HG03175 (cell line): ENCODE data around the gene NAT9.

Experiments
- ATAC-seq: cut with Tn5 transposase; IDR thresholded peaks from one replicate; pipeline ENCODE4 v1.9.1; 2021; ENCODE audit warnings: mild to moderate bottlenecking, moderate library complexity; ENCODE audit not compliant: unreplicated experiment

Gene NAT9

DNA sequence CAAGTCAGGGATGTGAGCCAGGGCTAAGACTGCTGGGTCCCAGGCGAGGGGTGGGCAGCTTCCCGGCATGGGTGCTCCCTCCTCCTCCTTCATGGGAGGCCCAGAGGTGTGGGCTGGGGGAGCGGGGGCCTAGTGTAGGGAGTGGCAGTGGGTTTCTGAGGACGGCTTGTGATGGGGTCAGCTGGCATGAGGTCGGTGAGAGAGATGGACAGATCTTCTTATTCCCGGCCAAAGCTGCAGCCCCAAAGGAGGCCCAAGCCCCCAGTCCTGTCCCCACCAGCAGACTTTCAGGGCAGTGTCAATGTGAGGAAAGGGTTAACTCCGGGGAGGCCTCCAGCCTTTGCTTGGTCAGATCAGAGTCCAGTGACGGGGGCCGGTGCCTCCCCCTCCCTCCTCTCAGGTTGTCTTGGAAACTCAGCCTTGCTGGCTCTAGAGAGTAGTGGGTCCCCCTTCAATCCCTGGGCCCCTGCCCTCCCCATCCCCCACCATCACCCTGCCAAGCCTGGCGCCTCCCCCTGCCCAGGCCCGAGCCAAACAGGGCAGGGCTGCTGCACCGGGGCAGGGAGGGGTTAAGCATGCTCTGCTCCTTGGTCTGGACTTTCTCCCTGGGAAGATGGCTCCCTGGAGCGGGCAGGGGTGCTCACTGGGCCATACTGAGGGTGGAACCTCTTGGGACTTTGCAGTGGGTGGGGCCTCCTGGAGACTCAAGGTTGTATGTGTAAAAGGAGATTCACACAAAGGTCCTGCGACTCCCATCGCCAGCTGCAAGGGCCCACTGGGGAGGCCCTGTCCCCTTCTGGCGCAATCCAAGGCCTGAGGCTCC is 12.4 kb downstream of the NAT9 start:
- no peak for ATAC-seq

- ATAC-seq, result no peak
Measured at GRCh38 chr17:74761931-74762330, 14.2 kb downstream of the NAT9 start.

DNA sequence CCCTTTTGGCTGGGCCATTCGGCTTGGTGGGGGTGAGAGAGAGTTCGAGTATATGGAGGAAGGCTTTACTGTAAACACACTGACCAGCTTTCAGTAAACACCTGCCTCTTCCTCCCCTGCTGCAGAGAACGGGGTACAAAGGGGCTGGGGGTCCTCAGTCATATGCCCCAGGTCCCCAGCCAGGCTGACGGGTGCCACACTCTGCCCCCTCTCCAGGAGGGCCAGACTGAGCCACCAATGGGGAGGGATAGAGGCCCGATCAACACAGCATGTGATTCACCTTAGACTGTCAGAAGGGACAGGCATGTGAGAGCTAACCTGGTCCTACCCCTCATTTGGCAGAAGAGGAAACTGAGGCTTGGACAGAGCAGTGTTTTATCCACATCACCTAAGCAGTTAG is 14.7 kb downstream of the NAT9 start:
- ATAC-seq, result no peak

DNA sequence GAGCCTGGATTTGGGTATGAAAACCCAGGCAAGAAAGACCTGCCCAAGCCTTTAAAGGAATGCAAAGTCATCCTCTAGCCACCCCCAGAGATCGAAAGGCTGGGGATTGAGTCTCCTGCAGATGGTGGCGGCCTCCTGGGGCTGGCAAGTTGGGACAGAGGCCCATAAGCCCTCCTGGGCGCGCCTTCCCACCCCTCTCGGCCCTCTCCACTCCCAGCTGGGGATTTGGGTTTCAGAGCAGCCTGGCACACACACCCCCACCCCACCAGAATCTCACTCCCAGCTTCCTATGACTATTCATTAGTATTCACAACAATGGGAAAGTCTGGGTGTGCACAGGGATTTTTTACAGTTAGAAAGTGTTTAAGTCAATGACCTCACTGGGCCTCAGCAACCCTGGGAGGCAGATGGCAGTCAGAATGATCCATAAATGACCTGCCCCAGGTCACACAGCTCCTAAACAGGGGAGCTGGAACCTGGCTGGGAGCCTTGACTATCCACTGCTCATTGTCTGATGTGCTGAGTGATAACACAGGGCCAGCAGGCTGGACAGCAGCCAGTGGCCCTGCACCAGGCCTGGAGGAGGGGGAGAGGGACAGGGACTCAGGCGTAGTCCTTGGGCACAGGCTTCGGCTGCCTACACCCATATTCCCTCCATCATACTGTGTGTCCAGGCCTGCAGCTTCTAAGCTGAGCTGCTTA is 15.6 kb downstream of the NAT9 start:
- no peak for ATAC-seq

DNA sequence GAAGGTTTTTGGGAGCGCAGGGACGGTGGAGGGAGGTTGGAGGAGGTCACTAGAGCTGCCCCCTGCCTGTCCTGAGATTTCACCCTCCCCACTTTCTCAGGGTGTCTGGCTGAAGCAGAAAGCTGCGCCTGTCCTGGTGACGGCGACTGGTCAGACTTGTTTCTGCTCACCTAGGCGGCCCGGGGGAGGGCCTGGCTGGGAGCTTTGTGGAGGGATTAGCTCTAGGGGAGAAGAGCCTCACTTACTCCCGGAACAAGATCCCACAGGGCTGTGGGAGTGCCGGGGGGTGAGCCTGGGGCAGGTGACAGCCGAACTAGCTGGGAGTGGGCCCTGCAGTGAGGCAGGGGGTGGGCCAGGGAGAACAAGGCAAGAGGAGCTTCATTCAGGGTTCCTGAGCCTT is 16.2 kb downstream of the NAT9 start:
- no peak for ATAC-seq

DNA sequence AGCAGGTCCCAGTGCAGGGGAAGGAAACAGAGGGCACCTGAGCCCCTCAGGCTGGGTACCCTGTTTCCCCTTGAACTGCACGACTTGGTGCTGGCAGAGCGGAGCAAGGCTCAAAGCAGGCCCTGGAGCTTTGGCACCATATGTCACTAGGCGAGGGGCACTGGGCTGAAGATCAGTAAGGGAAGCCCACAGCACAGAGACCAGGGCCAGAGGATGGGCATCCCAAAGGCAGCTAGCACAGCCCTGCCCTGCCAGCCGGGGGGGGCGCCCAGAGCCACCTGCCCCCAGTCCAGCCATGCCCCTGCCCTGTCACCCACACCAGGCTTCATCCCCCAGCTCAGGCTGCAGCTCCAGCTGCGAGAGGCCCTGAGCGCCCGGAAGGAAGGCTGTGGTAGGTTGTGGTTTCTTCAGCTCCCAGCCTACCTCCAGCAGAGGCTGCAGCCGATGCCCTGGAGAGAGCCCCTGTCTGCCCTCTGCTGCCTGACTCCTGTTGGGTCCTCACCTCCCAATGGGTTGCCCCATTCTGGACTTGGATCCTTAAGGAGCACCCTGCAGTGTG is 16.8 kb downstream of the NAT9 start:
- peak; percentile 58 for ATAC-seq

GRCh38 chr17:74758848-74759168 is 17.3 kb downstream of the NAT9 start:
- no peak for ATAC-seq

GRCh38 chr17:74757931-74758847 is 18.0 kb downstream of the NAT9 start:
- no peak for ATAC-seq

GRCh38 chr17:74757502-74757901 is 18.6 kb downstream of the NAT9 start:
- no peak for ATAC-seq

- ATAC-seq, result no peak
Measured at GRCh38 chr17:74756891-74757290, 19.3 kb downstream of the NAT9 start.

DNA sequence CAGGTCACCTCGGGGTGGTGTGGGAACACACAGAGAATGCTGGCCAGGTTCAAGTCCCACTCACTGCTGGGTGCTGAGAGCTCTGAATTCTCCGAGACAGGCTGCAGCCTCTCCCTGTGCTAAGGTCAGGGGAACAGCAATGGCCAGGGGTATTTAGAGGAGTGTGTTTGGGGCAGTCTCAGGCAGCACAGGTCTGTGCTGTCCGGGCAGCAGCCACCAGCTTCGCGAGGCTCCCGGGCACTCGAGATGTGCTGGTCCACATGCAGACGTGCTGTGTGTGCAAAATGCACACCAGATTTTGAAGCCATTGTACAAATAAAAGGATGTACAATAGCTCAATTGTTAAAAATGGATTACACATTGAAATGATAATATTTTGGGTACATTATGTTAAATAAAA is 20.6 kb downstream of the NAT9 start:
- ATAC-seq, result no peak

DNA sequence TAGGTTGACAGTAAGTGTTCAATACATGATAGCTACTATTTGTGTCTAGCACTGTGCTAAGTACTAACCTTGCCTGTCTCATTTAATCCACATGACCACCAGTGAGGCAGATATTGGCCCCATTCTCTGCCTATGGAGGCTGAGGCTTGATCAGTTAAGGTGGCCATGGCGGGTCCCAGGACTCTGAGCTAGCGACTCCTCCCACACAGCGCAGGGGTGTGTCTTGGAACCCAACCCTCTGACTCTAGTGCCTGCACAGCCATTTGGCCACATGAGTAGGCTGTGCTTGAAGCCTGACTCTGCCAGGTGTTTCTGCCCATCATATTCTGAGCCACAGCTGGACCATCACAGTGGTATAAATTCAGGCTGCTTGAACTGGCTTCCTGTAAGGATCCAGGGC is 21.3 kb downstream of the NAT9 start:
- no peak for ATAC-seq

GRCh38 chr17:74752822-74753401 is 23.2 kb downstream of the NAT9 start:
- ATAC-seq, result no peak

DNA sequence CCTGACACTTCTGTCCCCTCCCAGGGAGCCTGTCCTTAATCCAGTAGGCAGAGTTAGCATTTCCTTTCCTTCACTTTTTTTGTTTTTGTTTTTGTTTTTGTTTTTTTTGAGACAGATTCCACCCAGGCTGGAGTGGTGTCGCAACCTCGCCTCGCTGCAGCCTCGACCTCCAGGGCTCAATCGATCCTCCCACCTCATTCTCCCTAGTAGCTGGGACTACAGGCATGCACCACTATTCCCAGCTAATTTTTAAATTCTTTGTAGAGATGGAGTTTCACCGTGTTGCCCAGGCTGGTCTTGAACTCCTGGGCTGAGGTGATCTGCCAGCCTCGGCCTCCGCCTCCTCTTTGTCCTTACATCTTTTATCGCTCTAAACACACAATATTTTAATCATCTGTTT is 23.7 kb downstream of the NAT9 start:
- no peak for ATAC-seq

- ATAC-seq, result no peak
Measured at GRCh38 chr17:74750327-74751069, 25.6 kb downstream of the NAT9 start.

DNA sequence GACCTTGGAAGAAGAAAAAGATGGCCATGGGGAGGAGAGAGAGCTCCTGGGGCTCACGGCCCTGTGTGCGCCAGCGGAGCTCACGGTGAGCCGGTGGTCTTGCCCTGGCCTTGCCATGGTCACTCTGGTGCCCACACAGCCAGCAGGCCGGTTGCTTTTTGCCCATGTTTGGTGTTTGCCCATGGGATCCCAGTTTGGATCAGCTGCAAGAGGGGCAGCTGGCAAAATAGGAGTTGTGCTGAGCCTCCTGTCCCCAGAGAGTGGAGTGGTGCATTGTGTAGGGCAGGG is 26.2 kb downstream of the NAT9 start:
- no peak for ATAC-seq

DNA sequence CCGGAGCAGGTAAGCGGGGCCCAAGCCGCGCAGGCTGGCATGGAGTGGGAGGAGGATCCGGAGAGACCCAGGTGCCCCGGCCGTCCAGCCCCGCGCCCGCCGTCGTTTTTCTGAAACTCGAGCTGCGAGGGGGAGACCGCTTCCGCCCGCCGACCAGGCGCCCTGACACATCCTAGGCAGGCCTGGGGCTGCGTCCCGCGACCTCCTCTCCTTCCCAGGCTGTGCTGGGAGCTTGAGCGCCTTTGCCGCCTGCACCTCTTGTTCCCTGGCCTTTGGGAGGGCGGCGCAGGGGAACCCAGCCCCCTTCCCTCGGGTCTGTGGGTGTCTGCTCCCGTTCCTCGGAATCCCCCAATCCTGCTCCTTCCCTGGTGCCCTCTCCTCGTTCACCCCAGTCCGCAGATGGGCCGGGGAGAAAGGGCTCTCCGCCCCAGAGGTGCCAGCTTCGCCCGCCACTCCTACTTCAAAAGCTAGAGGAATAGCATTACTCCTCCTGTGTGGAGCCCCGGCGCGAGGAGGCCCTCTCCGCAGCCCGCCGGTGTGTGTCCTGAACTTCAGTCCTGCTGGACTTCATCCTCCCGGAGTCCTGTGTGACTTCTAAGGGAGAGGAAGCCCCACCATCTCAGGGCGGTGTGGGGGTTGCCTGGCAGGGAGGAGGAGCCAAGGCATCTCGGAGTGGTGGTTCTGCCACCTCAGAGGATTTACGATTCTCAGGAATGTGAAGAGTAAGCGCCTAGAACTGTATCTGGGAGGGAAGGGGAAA is 26.7 kb downstream of the NAT9 start:
- no peak for ATAC-seq

DNA sequence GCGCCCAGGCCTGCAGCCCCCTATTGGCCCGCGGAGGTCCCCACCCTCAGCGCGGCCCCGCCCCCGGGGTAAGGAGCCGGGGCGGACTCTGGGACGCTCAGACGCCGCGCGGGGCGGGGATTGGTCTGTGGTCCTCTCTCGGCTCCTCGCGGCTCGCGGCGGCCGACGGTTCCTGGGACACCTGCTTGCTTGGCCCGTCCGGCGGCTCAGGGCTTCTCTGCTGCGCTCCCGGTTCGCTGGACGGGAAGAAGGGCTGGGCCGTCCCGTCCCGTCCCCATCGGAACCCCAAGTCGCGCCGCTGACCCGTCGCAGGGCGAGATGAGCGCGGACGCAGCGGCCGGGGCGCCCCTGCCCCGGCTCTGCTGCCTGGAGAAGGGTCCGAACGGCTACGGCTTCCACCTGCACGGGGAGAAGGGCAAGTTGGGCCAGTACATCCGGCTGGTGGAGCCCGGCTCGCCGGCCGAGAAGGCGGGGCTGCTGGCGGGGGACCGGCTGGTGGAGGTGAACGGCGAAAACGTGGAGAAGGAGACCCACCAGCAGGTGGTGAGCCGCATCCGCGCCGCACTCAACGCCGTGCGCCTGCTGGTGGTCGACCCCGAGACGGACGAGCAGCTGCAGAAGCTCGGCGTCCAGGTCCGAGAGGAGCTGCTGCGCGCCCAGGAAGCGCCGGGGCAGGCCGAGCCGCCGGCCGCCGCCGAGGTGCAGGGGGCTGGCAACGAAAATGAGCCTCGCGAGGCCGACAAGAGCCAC is 27.4 kb downstream of the NAT9 start, which contains the start of gene NHERF1:
TSS of gene NHERF1 (plus strand) at position 100 of the 750 bp plus-strand sequence. CDS start at position 319, 219 bp downstream.
- ATAC-seq, result peak; percentile 93

DNA sequence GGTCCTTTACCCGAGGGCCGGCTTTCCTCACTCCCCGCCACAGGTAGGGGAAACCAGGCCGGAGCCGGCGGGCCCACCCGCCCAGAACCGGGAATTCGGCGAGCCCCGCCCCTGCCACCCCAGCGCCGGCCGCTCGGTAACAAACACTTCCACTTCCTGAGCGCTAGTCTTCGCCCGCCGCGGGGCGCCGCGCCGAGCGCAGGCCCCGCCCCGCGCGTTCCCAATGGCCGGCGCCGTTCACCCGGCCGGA is 27.9 kb downstream of the NAT9 start:
- no peak for ATAC-seq
